Activated naive CD4-positive, alpha-beta T cell treated with anti-CD3 and anti-CD28 coated beads, Interleukin-2, amount 10 ng/mL, durations not matched to agents 7 days and 5 days (primary cell): Measurements from ENCODE around the gene VILL.

ENCODE experiments used
- CTCF ChIA-PET: fragments of 350-600 bp; sonication (Branson Sonifier 250); formaldehyde crosslinking; loops from one replicate; lab custom pipeline; 2021; ENCODE audit warnings: antibody characterized with exemption; lab: Charles Lee
- DNase-seq: peaks from one replicate; pipeline ENCODE4 v3.0.0-alpha.2; 2020
- H3K27ac Mint-ChIP-seq: one replicate; pipeline ENCODE4 v1.8.0; 2021; ENCODE audit warnings: mild to moderate bottlenecking, moderate library complexity, mixed read lengths
- H3K27me3 Mint-ChIP-seq: one replicate; pipeline ENCODE4 v1.8.0; 2021; ENCODE audit warnings: mild to moderate bottlenecking, mixed read lengths
- H3K36me3 Mint-ChIP-seq: one replicate; pipeline ENCODE4 v1.8.0; 2021; ENCODE audit warnings: mixed read lengths
- H3K4me1 Mint-ChIP-seq: one replicate; pipeline ENCODE4 v1.8.0; 2021; ENCODE audit warnings: mixed read lengths
- H3K4me3 Mint-ChIP-seq: one replicate; pipeline ENCODE4 v1.8.0; 2021; ENCODE audit warnings: mild to moderate bottlenecking, moderate library complexity, mixed read lengths
- H3K9me3 Mint-ChIP-seq: one replicate; pipeline ENCODE4 v1.8.0; 2021; ENCODE audit warnings: mixed read lengths

VILL gene

GRCh38 chr3:38003371-38003816 lies 12.8 kb downstream of the VILL start:
- H3K9me3 Mint-ChIP-seq, result no peaks in the 10 kb centered on the region
- peaks cover 35% of the 10 kb centered on the region for H3K36me3 Mint-ChIP-seq
- peaks cover 22% of the 10 kb centered on the region for H3K4me1 Mint-ChIP-seq
- H3K27me3 Mint-ChIP-seq, result no peaks in the 10 kb centered on the region
- no peak overlapping the region for H3K27ac Mint-ChIP-seq
- CTCF ChIA-PET, result interaction anchor here (0.6 to 5.1 kb wide), 14 partner anchors 9 to 340 kb away, joined by 3 to 60 read pairs (median 4); partner anchors contain the start of gene DLEC1
- DNase-seq, result peak; percentile 74
- H3K4me3 Mint-ChIP-seq, result no peak overlapping the region

GRCh38 chr3:38003817-38004414 lies 13.3 kb downstream of the VILL start:
- Mint-ChIP-seq H3K4me1 (peaks cover 18% of the 10 kb centered on the region), H3K27me3 (no peaks in the 10 kb centered on the region), H3K36me3 (peaks cover 35% of the 10 kb centered on the region), H3K9me3 (no peaks in the 10 kb centered on the region), H3K4me3 (no peak overlapping the region), H3K27ac (no peak overlapping the region)
- CTCF ChIA-PET, result interaction anchor here (0.6 to 5.1 kb wide), 14 partner anchors 9 to 340 kb away, joined by 3 to 60 read pairs (median 4); partner anchors contain the start of gene DLEC1
- no peak for DNase-seq

- H3K4me1 Mint-ChIP-seq, result peaks cover 12% of the 10 kb centered on the region
- H3K36me3 Mint-ChIP-seq, result peaks cover 33% of the 10 kb centered on the region
- CTCF ChIA-PET, result interaction anchor here (0.8 to 5.1 kb wide), 11 partner anchors 8 to 339 kb away, joined by 3 to 60 read pairs (median 5); partner anchors contain the start of gene DLEC1
- H3K27ac Mint-ChIP-seq, result no peak overlapping the region
- H3K4me3 Mint-ChIP-seq, result no peak overlapping the region
- H3K27me3 Mint-ChIP-seq, result no peaks in the 10 kb centered on the region
- peak; percentile 75 for DNase-seq
- H3K9me3 Mint-ChIP-seq, result no peaks in the 10 kb centered on the region
Measured at GRCh38 chr3:38004415-38005075, 14.0 kb downstream of the VILL start.

GRCh38 chr3:38005076-38006020 lies 14.8 kb downstream of the VILL start:
- no peak overlapping the region for H3K27ac Mint-ChIP-seq
- no peak overlapping the region for H3K4me3 Mint-ChIP-seq
- no peaks in the 10 kb centered on the region for H3K27me3 Mint-ChIP-seq
- CTCF ChIA-PET, result interaction anchor here (0.8 to 5.1 kb wide), 6 partner anchors 8 to 32 kb away, joined by 3 to 60 read pairs (median 7); no protein-coding TSS in a partner anchor
- no peaks in the 10 kb centered on the region for H3K9me3 Mint-ChIP-seq
- H3K4me1 Mint-ChIP-seq, result peaks cover 10% of the 10 kb centered on the region
- peaks cover 28% of the 10 kb centered on the region for H3K36me3 Mint-ChIP-seq
- DNase-seq, result no peak

GRCh38 chr3:38006031-38006430 lies 15.4 kb downstream of the VILL start:
- Mint-ChIP-seq H3K9me3 (no peaks in the 10 kb centered on the region), H3K4me1 (peaks cover 10% of the 10 kb centered on the region), H3K4me3 (no peak overlapping the region), H3K27me3 (no peaks in the 10 kb centered on the region), H3K27ac (no peak overlapping the region), H3K36me3 (peaks cover 24% of the 10 kb centered on the region)
- no peak for DNase-seq
- CTCF ChIA-PET, result interaction anchor here (2.4 kb wide), 1 partner anchor 14 kb away, joined by 9 read pairs; no protein-coding TSS in a partner anchor

- Mint-ChIP-seq H3K36me3 (peaks cover 25% of the 10 kb centered on the region), H3K27me3 (no peaks in the 10 kb centered on the region), H3K4me3 (no peak overlapping the region), H3K9me3 (no peaks in the 10 kb centered on the region), H3K4me1 (peaks cover 10% of the 10 kb centered on the region), H3K27ac (no peak overlapping the region)
- no peak for DNase-seq
- CTCF ChIA-PET, result interaction anchor here (2.4 kb wide), 1 partner anchor 14 kb away, joined by 9 read pairs; no protein-coding TSS in a partner anchor
Measured at GRCh38 chr3:38006445-38006995, 15.9 kb downstream of the VILL start.

GRCh38 chr3:38007754-38008090 lies 17.1 kb downstream of the VILL start:
- Mint-ChIP-seq H3K4me1 (peaks cover 10% of the 10 kb centered on the region), H3K36me3 (peaks cover 23% of the 10 kb centered on the region), H3K4me3 (no peak overlapping the region), H3K27me3 (no peaks in the 10 kb centered on the region), H3K9me3 (no peaks in the 10 kb centered on the region), H3K27ac (no peak overlapping the region)
- CTCF ChIA-PET, result no interaction called here
- DNase-seq, result no peak

GRCh38 chr3:38008191-38008701 lies 17.7 kb downstream of the VILL start:
- Mint-ChIP-seq H3K4me3 (no peak overlapping the region), H3K27me3 (no peaks in the 10 kb centered on the region), H3K36me3 (peaks cover 23% of the 10 kb centered on the region), H3K9me3 (no peaks in the 10 kb centered on the region), H3K4me1 (peaks cover 10% of the 10 kb centered on the region), H3K27ac (no peak overlapping the region)
- no peak for DNase-seq
- CTCF ChIA-PET, result no interaction called here

GRCh38 chr3:38008971-38009580 lies 18.5 kb downstream of the VILL start:
- H3K9me3 Mint-ChIP-seq, result no peaks in the 10 kb centered on the region
- H3K27me3 Mint-ChIP-seq, result no peaks in the 10 kb centered on the region
- peaks cover 22% of the 10 kb centered on the region for H3K36me3 Mint-ChIP-seq
- peak overlapping the region; percentile 59 for H3K27ac Mint-ChIP-seq
- H3K4me3 Mint-ChIP-seq, result no peak overlapping the region
- H3K4me1 Mint-ChIP-seq, result peaks cover 8% of the 10 kb centered on the region
- DNase-seq, result no peak
- CTCF ChIA-PET, result no interaction called here

GRCh38 chr3:38009807-38010591 lies 19.4 kb downstream of the VILL start:
- Mint-ChIP-seq H3K9me3 (no peaks in the 10 kb centered on the region), H3K36me3 (peaks cover 23% of the 10 kb centered on the region), H3K4me3 (no peak overlapping the region), H3K27ac (no peak overlapping the region), H3K27me3 (no peaks in the 10 kb centered on the region), H3K4me1 (no peaks in the 10 kb centered on the region)
- CTCF ChIA-PET, result no interaction called here
- no peak for DNase-seq

- Mint-ChIP-seq H3K27me3 (no peaks in the 10 kb centered on the region), H3K9me3 (no peaks in the 10 kb centered on the region), H3K27ac (no peak overlapping the region), H3K36me3 (peaks cover 29% of the 10 kb centered on the region), H3K4me3 (no peak overlapping the region), H3K4me1 (no peaks in the 10 kb centered on the region)
- DNase-seq, result no peak
- CTCF ChIA-PET, result interaction anchor here (1.0 kb wide), 1 partner anchor 11 kb away, joined by 3 read pairs; no protein-coding TSS in a partner anchor
Measured at GRCh38 chr3:38011111-38011510, 20.5 kb downstream of the VILL start.

DNA sequence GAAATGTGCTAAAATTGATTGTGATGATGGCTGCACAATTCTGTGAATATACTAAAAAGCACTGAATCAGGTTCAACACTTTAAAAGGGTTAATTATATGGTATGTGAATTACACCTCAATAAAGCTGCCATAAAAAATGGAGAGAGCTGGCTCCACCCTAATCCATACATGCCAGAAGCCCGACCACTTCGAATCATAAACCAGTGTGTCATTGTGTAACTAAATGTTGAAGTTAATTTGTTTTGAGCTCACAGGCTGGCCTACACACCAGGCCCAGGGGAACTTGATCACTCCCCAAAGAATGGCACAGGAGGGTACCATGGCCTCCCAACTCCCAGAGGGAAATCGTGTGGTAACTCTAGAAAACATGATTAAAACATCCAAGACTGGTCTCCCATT lies 24.9 kb downstream of the VILL start:
- Mint-ChIP-seq H3K4me3 (no peak overlapping the region), H3K27ac (no peak overlapping the region), H3K27me3 (no peaks in the 10 kb centered on the region), H3K36me3 (peaks cover 48% of the 10 kb centered on the region), H3K9me3 (no peaks in the 10 kb centered on the region), H3K4me1 (no peaks in the 10 kb centered on the region)
- CTCF ChIA-PET, result interaction anchor here (2.1 kb wide), 1 partner anchor 11 kb away, joined by 11 read pairs; no protein-coding TSS in a partner anchor
- no peak for DNase-seq
